Mucosa of descending colon (tissue), 3 donors: Measurements from ENCODE around the gene KIRREL3. TPM values are rescaled to one million over a fixed set of nuclear protein-coding genes. Genes with fewer than 3 reads are reported as not detected.

Experiments used
- ATAC-seq: fragments of 200-7000 bp; cut with Tn5 transposase; one replicate; pipeline ENCODE4 v1.9.1; 2020; ENCODE audit warnings: mild to moderate bottlenecking, moderate library complexity
- DNase-seq, 3 donors: peaks; one replicate each; pipeline ENCODE4 v3.0.0-alpha.2; 2020
- H3K36me3 ChIP-seq: fragments of 200-600 bp; one replicate; pipeline ENCODE4 v1.8.0; 2021; ENCODE audit warnings: low read depth, mild to moderate bottlenecking
- H3K4me1 ChIP-seq: fragments of 200-600 bp; one replicate; pipeline ENCODE4 v1.8.0; 2021; ENCODE audit warnings: low read depth, mild to moderate bottlenecking
- H3K4me3 ChIP-seq: fragments of 200-600 bp; one replicate; pipeline ENCODE4 v1.8.0; 2021; ENCODE audit warnings: mild to moderate bottlenecking
- H3K9me3 ChIP-seq: fragments of 200-600 bp; one replicate; pipeline ENCODE4 v1.8.0; 2021; ENCODE audit warnings: mild to moderate bottlenecking
- CTCF ChIP-seq: fragments of 200-600 bp; IDR thresholded peaks from one replicate; pipeline ENCODE4 v1.8.0; 2022; ENCODE audit warnings: antibody characterized with exemption, mild to moderate bottlenecking
- intact Hi-C, 2 donors: fragments of 100-400 bp; cut with DNase I in 1 of 2; cut with micrococcal nuclease in 1 of 2; formaldehyde crosslinking; loops; one replicate each; pipeline versions ENCODE4 v1.11.0 to v1.11.1; 2022; cut with DNase I, micrococcal nuclease
- total RNA-seq, 3 donors: library from RNA; stranded (reverse); fragmentation: NEBNext Ultra II Directional in 2 of 3; extraction: Animal tissue kit (Norgen Biotek cat#: 25700) in 2 of 3; gene quantifications; one replicate each; pipeline versions ENCODE4 v1.2.1 to v1.2.4, GENCODE V29; 2021 to 2023
- donor health status: DM: no; HTN: no; CAD: no; lungs with moderate emphysema.
- donor health status: DM: no; HTN: no; CAD: no.
- donor health status: DM: no; HTN: yes; CAD: no.

Gene KIRREL3
- total RNA-seq, 3 donors from 2014 or later = 0.23 to 2.4 (median 0.70) TPM

DNA sequence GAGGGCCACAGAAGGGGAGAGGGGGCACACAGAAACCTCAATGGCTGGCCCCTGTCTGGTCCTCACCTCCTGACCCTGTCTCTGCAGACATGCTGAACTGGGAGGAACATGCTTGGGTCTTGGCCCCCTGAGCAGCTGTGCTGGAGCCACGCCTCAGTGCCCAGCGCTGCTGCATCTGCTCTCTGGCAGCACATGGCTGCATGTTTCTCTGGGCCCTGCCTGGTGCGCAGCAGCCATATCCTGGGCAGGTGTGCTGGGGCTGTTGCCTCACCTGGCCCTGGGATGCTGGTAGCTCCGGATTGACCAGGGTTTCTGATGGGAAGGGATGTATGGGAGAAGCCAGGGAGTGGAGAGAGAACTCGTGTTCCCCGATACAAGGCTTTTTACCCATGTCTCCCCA, 397.1 kb downstream of the KIRREL3 start:
- intact Hi-C loops = no loop called here
- H3K4me1 ChIP-seq = no peaks in the 10 kb centered on the region
- DNase-seq (no peak), ATAC-seq (no peak)
- no peak for TF ChIP-seq CTCF
- no peaks in the 10 kb centered on the region for H3K9me3 ChIP-seq
- H3K36me3 ChIP-seq = no peaks in the 10 kb centered on the region
- H3K4me3 ChIP-seq = no peak overlapping the region

DNA sequence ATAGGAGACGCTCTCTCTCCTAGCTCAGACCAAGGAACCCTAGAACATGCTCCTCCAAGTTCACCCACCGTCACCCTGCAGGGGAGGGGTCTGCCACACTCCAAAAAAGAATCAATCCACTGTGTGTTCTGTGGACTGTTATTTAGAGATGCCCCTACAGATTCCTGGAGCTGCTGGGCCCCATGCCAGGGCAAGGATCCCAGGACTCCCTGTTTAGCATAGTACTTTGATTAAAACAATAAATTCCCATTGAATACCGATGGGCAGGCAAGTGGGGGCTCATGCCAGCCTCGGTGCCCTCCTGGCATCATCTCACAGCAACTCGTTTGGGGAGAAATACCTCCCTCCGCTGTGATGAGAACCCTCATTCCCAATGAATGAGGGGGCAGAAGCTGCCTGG, 397.6 kb downstream of the KIRREL3 start:
- DNase-seq (no peak), ATAC-seq (no peak)
- no peak overlapping the region for H3K4me3 ChIP-seq
- H3K4me1 ChIP-seq = no peaks in the 10 kb centered on the region
- no peaks in the 10 kb centered on the region for H3K36me3 ChIP-seq
- TF ChIP-seq CTCF = no peak
- intact Hi-C loops = no loop called here
- no peaks in the 10 kb centered on the region for H3K9me3 ChIP-seq

DNA sequence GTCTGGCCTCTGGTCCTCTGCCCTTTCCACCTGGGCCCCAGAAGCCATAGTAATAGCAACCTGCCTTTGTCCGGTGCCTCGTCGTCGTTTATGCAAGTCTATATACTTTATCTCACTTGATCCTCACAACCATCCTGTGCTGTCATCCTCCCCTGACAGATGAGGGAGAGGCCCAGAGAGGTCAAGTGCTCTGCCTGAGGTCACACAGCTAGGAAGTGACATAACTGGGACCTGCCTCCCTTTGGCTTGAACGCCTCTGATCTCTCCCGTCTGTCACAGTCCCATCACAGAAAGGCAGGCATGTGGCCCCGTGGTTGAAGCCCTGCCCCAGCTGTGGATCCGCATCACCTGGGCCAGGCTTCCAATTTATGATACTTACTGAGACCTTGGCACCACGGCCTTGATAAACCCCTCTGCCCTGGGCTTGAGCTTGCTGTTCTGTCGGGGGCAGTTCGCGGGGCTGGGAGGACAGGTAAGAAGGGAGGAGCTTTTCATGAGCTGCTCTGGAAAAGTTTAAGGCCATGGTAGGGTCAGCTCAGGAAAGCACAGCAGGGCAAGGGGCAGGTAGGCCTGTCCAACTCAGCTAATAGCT, 398.1 kb downstream of the KIRREL3 start:
- Histone ChIP-seq H3K36me3 (no peaks in the 10 kb centered on the region), H3K4me1 (no peaks in the 10 kb centered on the region), H3K4me3 (no peak overlapping the region), H3K9me3 (no peaks in the 10 kb centered on the region)
- no peak for DNase-seq
- TF ChIP-seq CTCF = no peak
- intact Hi-C loops = no loop called here
- no peak for ATAC-seq

DNA sequence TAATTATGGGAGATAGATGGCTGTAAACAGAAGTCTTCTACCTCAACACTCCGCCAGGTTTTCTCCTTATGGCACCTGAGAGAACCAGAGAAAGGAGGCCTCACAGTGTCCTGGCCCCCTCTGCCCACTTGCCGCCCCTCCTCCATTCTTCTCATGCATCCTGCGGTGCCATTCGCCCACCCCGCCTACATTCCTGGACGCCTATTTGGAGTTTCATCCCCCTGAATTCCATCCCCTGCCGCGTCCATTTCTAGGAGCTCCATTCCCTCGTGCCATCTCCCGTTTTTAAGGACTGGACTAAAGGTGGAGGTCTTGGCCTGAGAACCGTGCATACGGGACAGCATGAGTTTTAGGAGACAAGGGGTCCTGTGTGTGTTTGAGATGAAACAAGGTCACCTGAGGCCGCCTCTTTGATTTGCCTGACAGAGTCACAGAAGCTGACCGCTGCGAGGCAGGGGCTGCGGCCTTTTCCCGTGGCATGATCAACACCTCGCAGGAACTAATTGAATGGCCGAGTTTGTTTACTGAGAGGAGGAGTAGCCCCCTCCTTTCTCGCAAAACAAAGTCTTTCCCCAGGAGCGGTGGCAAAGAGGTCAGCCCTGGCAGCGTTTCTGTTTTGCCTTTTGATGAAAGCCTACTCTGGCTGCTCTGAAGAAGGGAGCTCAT, 398.9 kb downstream of the KIRREL3 start:
- Histone ChIP-seq H3K9me3 (no peaks in the 10 kb centered on the region), H3K36me3 (no peaks in the 10 kb centered on the region), H3K4me1 (no peaks in the 10 kb centered on the region), H3K4me3 (no peak overlapping the region)
- no peak for ATAC-seq
- no peak for DNase-seq
- intact Hi-C loops = no loop called here
- no peak for TF ChIP-seq CTCF

DNA sequence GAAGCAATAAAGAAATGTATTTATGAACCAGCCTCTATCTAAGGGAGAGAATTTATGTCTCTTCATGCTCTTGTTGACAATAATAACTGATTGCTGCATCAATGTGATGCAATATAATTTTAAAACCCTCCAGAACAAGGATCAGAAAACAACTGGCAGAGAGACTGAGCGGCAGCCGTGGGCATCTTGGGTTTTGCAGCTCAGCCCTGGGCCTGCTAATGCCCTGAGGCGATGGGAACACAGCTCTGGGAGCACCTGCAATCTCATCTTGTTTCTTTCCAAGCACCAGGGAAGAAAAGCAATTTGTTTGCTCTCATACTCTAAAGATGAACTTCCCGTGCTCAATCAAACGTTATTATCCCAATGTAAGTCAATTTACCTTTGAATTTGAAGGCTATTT, 399.4 kb downstream of the KIRREL3 start:
- Histone ChIP-seq H3K36me3 (no peaks in the 10 kb centered on the region), H3K4me3 (no peak overlapping the region), H3K4me1 (no peaks in the 10 kb centered on the region), H3K9me3 (no peaks in the 10 kb centered on the region)
- intact Hi-C loops = no loop called here
- ATAC-seq = no peak
- no peak for TF ChIP-seq CTCF
- no peak for DNase-seq
